ENCODE measurements around the gene C2orf81. TPM values are rescaled to one million over a fixed set of nuclear protein-coding genes. Genes with fewer than 3 reads are reported as not detected.

Gene C2orf81
- total and polyA plus RNA-seq, 10 of the 15 experiments (the other 5 are each of a cell fraction or from before 2014, with no cell fraction given) = 0.10 to 9.8 (median 2.7) TPM

DNA sequence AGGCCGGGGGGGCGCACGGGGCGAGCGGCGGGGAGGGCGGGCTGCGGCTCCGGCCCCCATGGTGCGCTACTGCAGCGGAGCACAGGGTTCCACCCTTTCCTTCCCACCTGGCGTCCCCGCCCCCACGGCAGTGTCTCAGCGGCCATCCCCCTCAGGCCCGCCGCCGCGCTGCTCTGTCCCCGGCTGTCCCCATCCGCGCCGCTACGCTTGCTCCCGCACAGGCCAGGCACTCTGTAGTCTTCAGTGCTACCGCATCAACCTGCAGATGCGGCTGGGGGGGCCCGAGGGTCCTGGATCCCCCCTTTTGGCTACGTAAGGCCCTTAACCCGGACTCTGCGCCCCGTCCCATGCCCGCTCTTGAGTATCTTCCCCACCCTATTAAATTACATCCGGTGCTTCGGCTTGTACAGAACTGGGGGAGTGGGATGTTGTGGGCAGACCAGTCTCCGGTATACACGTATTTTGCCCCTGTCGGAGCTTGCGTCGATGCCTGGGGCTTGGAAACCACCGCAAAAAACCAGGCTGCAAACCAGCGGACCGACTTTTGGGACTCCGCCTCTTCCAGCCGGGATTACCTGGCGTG, 36.2 kb upstream of the C2orf81 start (continued):
- TF ChIP-seq NR2F1 (conservative IDR thresholded peaks at IDR 0.05) (peak; percentile 40; the same call in 1 of the 2 replicates), PML (IDR thresholded peaks at IDR 0.05; ENCODE audit: low read length) (0 out of 2 replicates have a peak, but pooled peaks have one; percentile 50), CBX5 (IDR thresholded peaks at IDR 0.05; ENCODE audit: low read depth) (0 out of 2 replicates have a peak, but pooled peaks have one; percentile 18), EGR1 (IDR thresholded peaks at IDR 0.05; ENCODE audit: borderline replicate concordance in 1 of 2, low read depth in 2 of 2, low read length in 2 of 2) (peak in 1 of 2 experiments; percentile 42; a peak in 1 of 3 replicates), NR2C2 (IDR thresholded peaks at IDR 0.05; ENCODE audit: borderline replicate concordance, control insufficient read depth, insufficient read length, low read depth) (no peak), ZSCAN29 (IDR thresholded peaks at IDR 0.05) (peak; percentile 49; the same call in 1 of the 2 replicates), GATAD2B (conservative IDR thresholded peaks at IDR 0.05; ENCODE audit: low read depth) (peak; percentile 89), RAD51 (IDR thresholded peaks at IDR 0.05) (no peak), POU2F2 (IDR thresholded peaks at IDR 0.05; ENCODE audit: borderline replicate concordance, low read depth, low read length) (peak; percentile 52; the same call in 1 of the 3 replicates), SMC3 (IDR thresholded peaks at IDR 0.05; ENCODE audit: borderline replicate concordance, low read length) (no peak), KAT2A (conservative IDR thresholded peaks at IDR 0.05; ENCODE audit: control insufficient read depth, low read depth, low read length) (no peak), IRF4 (IDR thresholded peaks at IDR 0.05; ENCODE audit: low read depth, low read length) (no peak), LARP7 (IDR thresholded peaks at IDR 0.05) (peak; percentile 88)
- TF ChIP-seq, protein P1, sequence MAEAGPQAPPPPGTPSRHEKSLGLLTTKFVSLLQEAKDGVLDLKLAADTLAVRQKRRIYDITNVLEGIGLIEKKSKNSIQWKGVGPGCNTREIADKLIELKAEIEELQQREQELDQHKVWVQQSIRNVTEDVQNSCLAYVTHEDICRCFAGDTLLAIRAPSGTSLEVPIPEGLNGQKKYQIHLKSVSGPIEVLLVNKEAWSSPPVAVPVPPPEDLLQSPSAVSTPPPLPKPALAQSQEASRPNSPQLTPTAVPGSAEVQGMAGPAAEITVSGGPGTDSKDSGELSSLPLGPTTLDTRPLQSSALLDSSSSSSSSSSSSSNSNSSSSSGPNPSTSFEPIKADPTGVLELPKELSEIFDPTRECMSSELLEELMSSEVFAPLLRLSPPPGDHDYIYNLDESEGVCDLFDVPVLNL (IDR thresholded peaks at IDR 0.05; ENCODE audit: low read depth, low read length) = no peak
- TF ChIP-seq, protein P2, sequence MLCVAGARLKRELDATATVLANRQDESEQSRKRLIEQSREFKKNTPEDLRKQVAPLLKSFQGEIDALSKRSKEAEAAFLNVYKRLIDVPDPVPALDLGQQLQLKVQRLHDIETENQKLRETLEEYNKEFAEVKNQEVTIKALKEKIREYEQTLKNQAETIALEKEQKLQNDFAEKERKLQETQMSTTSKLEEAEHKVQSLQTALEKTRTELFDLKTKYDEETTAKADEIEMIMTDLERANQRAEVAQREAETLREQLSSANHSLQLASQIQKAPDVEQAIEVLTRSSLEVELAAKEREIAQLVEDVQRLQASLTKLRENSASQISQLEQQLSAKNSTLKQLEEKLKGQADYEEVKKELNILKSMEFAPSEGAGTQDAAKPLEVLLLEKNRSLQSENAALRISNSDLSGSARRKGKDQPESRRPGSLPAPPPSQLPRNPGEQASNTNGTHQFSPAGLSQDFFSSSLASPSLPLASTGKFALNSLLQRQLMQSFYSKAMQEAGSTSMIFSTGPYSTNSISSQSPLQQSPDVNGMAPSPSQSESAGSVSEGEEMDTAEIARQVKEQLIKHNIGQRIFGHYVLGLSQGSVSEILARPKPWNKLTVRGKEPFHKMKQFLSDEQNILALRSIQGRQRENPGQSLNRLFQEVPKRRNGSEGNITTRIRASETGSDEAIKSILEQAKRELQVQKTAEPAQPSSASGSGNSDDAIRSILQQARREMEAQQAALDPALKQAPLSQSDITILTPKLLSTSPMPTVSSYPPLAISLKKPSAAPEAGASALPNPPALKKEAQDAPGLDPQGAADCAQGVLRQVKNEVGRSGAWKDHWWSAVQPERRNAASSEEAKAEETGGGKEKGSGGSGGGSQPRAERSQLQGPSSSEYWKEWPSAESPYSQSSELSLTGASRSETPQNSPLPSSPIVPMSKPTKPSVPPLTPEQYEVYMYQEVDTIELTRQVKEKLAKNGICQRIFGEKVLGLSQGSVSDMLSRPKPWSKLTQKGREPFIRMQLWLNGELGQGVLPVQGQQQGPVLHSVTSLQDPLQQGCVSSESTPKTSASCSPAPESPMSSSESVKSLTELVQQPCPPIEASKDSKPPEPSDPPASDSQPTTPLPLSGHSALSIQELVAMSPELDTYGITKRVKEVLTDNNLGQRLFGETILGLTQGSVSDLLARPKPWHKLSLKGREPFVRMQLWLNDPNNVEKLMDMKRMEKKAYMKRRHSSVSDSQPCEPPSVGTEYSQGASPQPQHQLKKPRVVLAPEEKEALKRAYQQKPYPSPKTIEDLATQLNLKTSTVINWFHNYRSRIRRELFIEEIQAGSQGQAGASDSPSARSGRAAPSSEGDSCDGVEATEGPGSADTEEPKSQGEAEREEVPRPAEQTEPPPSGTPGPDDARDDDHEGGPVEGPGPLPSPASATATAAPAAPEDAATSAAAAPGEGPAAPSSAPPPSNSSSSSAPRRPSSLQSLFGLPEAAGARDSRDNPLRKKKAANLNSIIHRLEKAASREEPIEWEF (IDR thresholded peaks at IDR 0.05; ENCODE audit: insufficient replicate concordance, low read depth, low read length) = no peak
- TF ChIP-seq, protein P3, sequence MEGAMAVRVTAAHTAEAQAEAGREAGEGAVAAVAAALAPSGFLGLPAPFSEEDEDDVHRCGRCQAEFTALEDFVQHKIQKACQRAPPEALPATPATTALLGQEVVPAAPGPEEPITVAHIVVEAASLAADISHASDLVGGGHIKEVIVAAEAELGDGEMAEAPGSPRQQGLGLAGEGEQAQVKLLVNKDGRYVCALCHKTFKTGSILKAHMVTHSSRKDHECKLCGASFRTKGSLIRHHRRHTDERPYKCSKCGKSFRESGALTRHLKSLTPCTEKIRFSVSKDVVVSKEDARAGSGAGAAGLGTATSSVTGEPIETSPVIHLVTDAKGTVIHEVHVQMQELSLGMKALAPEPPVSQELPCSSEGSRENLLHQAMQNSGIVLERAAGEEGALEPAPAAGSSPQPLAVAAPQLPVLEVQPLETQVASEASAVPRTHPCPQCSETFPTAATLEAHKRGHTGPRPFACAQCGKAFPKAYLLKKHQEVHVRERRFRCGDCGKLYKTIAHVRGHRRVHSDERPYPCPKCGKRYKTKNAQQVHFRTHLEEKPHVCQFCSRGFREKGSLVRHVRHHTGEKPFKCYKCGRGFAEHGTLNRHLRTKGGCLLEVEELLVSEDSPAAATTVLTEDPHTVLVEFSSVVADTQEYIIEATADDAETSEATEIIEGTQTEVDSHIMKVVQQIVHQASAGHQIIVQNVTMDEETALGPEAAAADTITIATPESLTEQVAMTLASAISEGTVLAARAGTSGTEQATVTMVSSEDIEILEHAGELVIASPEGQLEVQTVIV (IDR thresholded peaks at IDR 0.05; ENCODE audit: borderline replicate concordance, partially characterized antibody) = no peak
- TF ChIP-seq, protein P4, sequence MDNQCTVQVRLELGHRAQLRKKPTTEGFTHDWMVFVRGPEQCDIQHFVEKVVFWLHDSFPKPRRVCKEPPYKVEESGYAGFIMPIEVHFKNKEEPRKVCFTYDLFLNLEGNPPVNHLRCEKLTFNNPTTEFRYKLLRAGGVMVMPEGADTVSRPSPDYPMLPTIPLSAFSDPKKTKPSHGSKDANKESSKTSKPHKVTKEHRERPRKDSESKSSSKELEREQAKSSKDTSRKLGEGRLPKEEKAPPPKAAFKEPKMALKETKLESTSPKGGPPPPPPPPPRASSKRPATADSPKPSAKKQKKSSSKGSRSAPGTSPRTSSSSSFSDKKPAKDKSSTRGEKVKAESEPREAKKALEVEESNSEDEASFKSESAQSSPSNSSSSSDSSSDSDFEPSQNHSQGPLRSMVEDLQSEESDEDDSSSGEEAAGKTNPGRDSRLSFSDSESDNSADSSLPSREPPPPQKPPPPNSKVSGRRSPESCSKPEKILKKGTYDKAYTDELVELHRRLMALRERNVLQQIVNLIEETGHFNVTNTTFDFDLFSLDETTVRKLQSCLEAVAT (IDR thresholded peaks at IDR 0.05) = peak; percentile 73
